Endothelial cell of umbilical vein (primary cell): ENCODE data around the gene CDC42EP5. TPM values are rescaled to one million over a fixed set of nuclear protein-coding genes. Genes with fewer than 3 reads are reported as not detected.
"Not testable (repeated sequence)": the region's sequence is repeated elsewhere in the genome, so short reads cannot be mapped to it uniquely, and the experiment has no call there.

Experiments used
- BruUV-seq: library from RNA; stranded (reverse); fragments of 400-500 nt; replicated peaks from 2 replicates; lab custom pipeline; 2021; lab: Mats Ljungman, UMichigan
- CTCF ChIA-PET: fragments of 300-600, 350-600 bp; sonication (Branson Sonifier 250); formaldehyde crosslinking; loops from one replicate; lab custom pipeline; 2021; ENCODE audit warnings: antibody characterized with exemption, inconsistent platforms; lab: Charles Lee
- POLR2A ChIA-PET: fragments of 300-600, 350-600 bp; sonication (Branson Sonifier 250); formaldehyde crosslinking; loops from one replicate; lab custom pipeline; 2021; ENCODE audit warnings: antibody characterized with exemption, inconsistent platforms; lab: Charles Lee
- DNase-seq: peaks from one replicate; pipeline ENCODE4 v3.0.0-alpha.2; 2011; ENCODE audit warnings: low read depth, low spot score
- FAIRE-seq: peaks from 2 replicates; lab custom pipeline; 2011; peaks lifted over from hg19 to GRCh38; lab: Jason Lieb, UNC
- H2AFZ ChIP-seq: 2 replicates; pipeline ENCODE4 v1.6.0; 2012; ENCODE audit warnings: low read depth, low read length, control low read depth, inconsistent platforms
- H3K27ac ChIP-seq: 2 replicates; pipeline ENCODE4 v1.5.1; 2011; ENCODE audit warnings: low read depth, mild to moderate bottlenecking, control low read depth, low read length, moderate library complexity; ENCODE audit not compliant: insufficient read depth
- H3K27me3 ChIP-seq, 2 experiments: 2 replicates each; pipeline versions ENCODE4 v1.6.0 to v1.6.1; 2011; ENCODE audit warnings: low read length in 2 of 2, mixed read lengths in 1 of 2; ENCODE audit not compliant: control insufficient read depth in 2 of 2, insufficient read depth in 2 of 2
- H3K36me3 ChIP-seq, 2 experiments: 2 replicates in 1 of 2; 3 replicates in 1 of 2; pipeline ENCODE4 v1.5.1; 2011; ENCODE audit warnings: low read length in 2 of 2, mild to moderate bottlenecking in 1 of 2, moderate library complexity in 1 of 2; ENCODE audit not compliant: control insufficient read depth in 2 of 2, insufficient read depth in 2 of 2; ENCODE audit errors: extremely low read depth in 1 of 2
- H3K4me1 ChIP-seq: 3 replicates; pipeline ENCODE4 v1.5.1; 2011; ENCODE audit warnings: mild to moderate bottlenecking, low read length; ENCODE audit not compliant: control insufficient read depth, insufficient read depth; ENCODE audit errors: extremely low read depth
- H3K4me2 ChIP-seq: 2 replicates; pipeline ENCODE4 v1.6.1; 2011; ENCODE audit warnings: low read length, control low read depth, mixed read lengths; ENCODE audit not compliant: insufficient read depth
- H3K4me3 ChIP-seq, 3 experiments: fragments of 200-600 bp in 1 of 3; sonication (generic), shearing (Covaris generic) in 1 of 3; replicated peaks in 1 of 3; 2 replicates each; pipeline ENCODE4 v1.5.1; 2011 to 2016; ENCODE audit warnings: control low read depth in 3 of 3, low read length in 3 of 3, mild to moderate bottlenecking in 2 of 3, inconsistent platforms in 1 of 3, low read depth in 1 of 3, moderate library complexity in 1 of 3; ENCODE audit not compliant: insufficient read depth in 1 of 3
- H3K79me2 ChIP-seq: 2 replicates; pipeline ENCODE4 v1.6.0; 2012; ENCODE audit warnings: low read length, inconsistent platforms; ENCODE audit not compliant: control insufficient read depth, insufficient read depth
- H3K9ac ChIP-seq: replicated peaks from 2 replicates; pipeline ENCODE3; 2011; ENCODE audit warnings: low read length, control low read depth; ENCODE audit not compliant: insufficient read depth; ENCODE audit errors: extremely low read depth
- H3K9me1 ChIP-seq: replicated peaks from 3 replicates; pipeline ENCODE4 v1.6.0; 2011; ENCODE audit warnings: mild to moderate bottlenecking, low read length; ENCODE audit not compliant: control insufficient read depth, insufficient read depth; ENCODE audit errors: extremely low read depth
- H3K9me3 ChIP-seq: replicated peaks from 2 replicates; pipeline ENCODE4 v1.5.1; 2012; ENCODE audit warnings: low read length, inconsistent platforms; ENCODE audit not compliant: control insufficient read depth, insufficient read depth
- H4K20me1 ChIP-seq: replicated peaks from 2 replicates; pipeline ENCODE3; 2011; ENCODE audit warnings: mild to moderate bottlenecking, low read length; ENCODE audit not compliant: control insufficient read depth, insufficient read depth; ENCODE audit errors: extremely low read depth
- EZH2 ChIP-seq: IDR thresholded peaks from 2 replicates; pipeline ENCODE4 v1.6.1; 2012; ENCODE audit warnings: borderline replicate concordance, low read depth, mild to moderate bottlenecking, moderate library complexity, low read length, inconsistent platforms; ENCODE audit not compliant: severe bottlenecking
- FOS ChIP-seq: IDR thresholded peaks from 2 replicates; pipeline ENCODE4 v1.6.1; 2011; ENCODE audit warnings: mild to moderate bottlenecking, low read length, moderate library complexity, borderline replicate concordance; ENCODE audit not compliant: insufficient read depth
- GATA2 ChIP-seq: IDR thresholded peaks from 2 replicates; pipeline ENCODE4 v1.7.0; 2011; ENCODE audit warnings: low read depth, mild to moderate bottlenecking, moderate library complexity, mixed read lengths, low read length; ENCODE audit not compliant: insufficient read length, insufficient read depth
- JUN ChIP-seq: IDR thresholded peaks from 2 replicates; pipeline ENCODE4 v1.6.1; 2011; ENCODE audit warnings: borderline replicate concordance, low read depth; ENCODE audit not compliant: insufficient read length, insufficient read depth
- MAX ChIP-seq: IDR thresholded peaks from 2 replicates; pipeline ENCODE4 v1.6.1; 2011; ENCODE audit not compliant: insufficient read depth, insufficient read length
- MYC ChIP-seq: IDR thresholded peaks from one replicate; pipeline ENCODE4 v1.6.1; 2011; ENCODE audit warnings: mild to moderate bottlenecking, low read depth, low read length
- POLR2A ChIP-seq: IDR thresholded peaks from 2 replicates; pipeline ENCODE4 v1.6.1; 2012; ENCODE audit warnings: low read depth, mild to moderate bottlenecking, control low read depth, low read length
- POLR2AphosphoS5 ChIP-seq: IDR thresholded peaks from 2 replicates; pipeline ENCODE4 v1.6.1; 2012; ENCODE audit warnings: low read depth, mild to moderate bottlenecking, control low read depth, low read length, moderate library complexity; ENCODE audit not compliant: insufficient read depth
- dilution Hi-C: fragments of 300-500 bp; cut with MboI; formaldehyde crosslinking; loops from one replicate; pipeline ENCODE4 v1.15.0; 2019; ENCODE audit warnings: low sequenced_read_pairs; ENCODE audit not compliant: extremely low pct_ligation_motif_present
- intact Hi-C: fragments of 100-400 bp; cut with micrococcal nuclease; formaldehyde crosslinking; loops from one replicate; pipeline ENCODE4 v1.10.0; 2022
- polyA plus RNA-seq, 4 experiments: library from polyadenylated mRNA; depleted of rRNA in 3 of 4; stranded (reverse) in 3 of 4; unstranded in 1 of 4; fragments of >200 nt; gene quantifications; 2 replicates each; pipeline versions ENCODE4 v1.2.1 to v1.2.3, GENCODE V29; 2011 to 2012; ENCODE audit warnings: missing spikeins in 1 of 4
- total RNA-seq: library from RNA; stranded (reverse); gene quantifications from 2 replicates; pipeline ENCODE4 v1.2.3, GENCODE V29; 2021
- TF ChIP-seq, protein P1 (sequence below), 2 donors: IDR thresholded peaks; 1 replicate in 1 of 2; 2 replicates in 1 of 2; pipeline ENCODE4 v1.5.1; 2011; ENCODE audit warnings: low read length in 2 of 2, mild to moderate bottlenecking in 2 of 2, moderate library complexity in 2 of 2, control low read depth in 1 of 2, inconsistent platforms in 1 of 2, low read depth in 1 of 2; ENCODE audit not compliant: insufficient read depth in 1 of 2; ENCODE audit errors: extremely low read depth in 1 of 2

The CDC42EP5 gene
- total and polyA plus RNA-seq, 2 donors (not counting 3 experiments of a cell fraction or from before 2014, with no cell fraction given): 37.3 to 85.5 TPM

DNA sequence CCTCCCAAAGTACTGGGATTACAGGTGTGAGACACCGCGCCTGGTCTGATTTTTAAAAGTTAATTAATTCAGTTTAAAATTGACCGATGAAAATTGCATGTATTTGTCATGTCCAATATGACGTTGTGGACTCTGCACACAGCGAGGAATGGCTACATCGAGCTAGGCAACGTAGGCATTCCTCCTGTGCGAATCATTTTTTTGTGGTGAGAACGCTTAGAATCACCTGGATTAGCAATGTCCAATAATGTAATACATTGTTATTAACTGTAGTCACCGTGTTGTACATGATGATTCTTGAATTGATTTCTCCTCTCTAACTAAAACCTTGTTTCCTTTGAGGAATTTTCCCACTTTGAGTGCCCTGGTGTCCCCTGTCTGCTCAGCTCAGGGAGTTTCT is 33.0 kb upstream of the CDC42EP5 start:
- H3K9me1 ChIP-seq: no peaks in the 10 kb centered on the region
- intact Hi-C loops: no loop called here
- H3K79me2 ChIP-seq: no peaks in the 10 kb centered on the region
- H3K27me3 ChIP-seq: no peaks in the 10 kb centered on the region
- H4K20me1 ChIP-seq: no peaks in the 10 kb centered on the region
- no peak for TF ChIP-seq MYC
- TF ChIP-seq POLR2AphosphoS5: no peak
- no peak for TF ChIP-seq FOS
- TF ChIP-seq JUN: no peak
- no peak for TF ChIP-seq POLR2A
- no peak for TF ChIP-seq GATA2
- TF ChIP-seq, protein P1, sequence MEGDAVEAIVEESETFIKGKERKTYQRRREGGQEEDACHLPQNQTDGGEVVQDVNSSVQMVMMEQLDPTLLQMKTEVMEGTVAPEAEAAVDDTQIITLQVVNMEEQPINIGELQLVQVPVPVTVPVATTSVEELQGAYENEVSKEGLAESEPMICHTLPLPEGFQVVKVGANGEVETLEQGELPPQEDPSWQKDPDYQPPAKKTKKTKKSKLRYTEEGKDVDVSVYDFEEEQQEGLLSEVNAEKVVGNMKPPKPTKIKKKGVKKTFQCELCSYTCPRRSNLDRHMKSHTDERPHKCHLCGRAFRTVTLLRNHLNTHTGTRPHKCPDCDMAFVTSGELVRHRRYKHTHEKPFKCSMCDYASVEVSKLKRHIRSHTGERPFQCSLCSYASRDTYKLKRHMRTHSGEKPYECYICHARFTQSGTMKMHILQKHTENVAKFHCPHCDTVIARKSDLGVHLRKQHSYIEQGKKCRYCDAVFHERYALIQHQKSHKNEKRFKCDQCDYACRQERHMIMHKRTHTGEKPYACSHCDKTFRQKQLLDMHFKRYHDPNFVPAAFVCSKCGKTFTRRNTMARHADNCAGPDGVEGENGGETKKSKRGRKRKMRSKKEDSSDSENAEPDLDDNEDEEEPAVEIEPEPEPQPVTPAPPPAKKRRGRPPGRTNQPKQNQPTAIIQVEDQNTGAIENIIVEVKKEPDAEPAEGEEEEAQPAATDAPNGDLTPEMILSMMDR (IDR thresholded peaks at IDR 0.05; ENCODE audit: extremely low read depth in 1 of 2, insufficient read depth in 1 of 2, low read depth in 1 of 2, low read length in 2 of 2): no peak
- TF ChIP-seq MAX: no peak
- no peak for TF ChIP-seq EZH2
- H2AFZ ChIP-seq: no peak overlapping the region
- H3K9ac ChIP-seq: no peak overlapping the region
- no peaks in the 10 kb centered on the region for H3K36me3 ChIP-seq
- dilution Hi-C loops: no loop called here
- no peaks in the 10 kb centered on the region for H3K4me1 ChIP-seq
- H3K4me2 ChIP-seq: no peak overlapping the region
- no peaks in the 10 kb centered on the region for H3K9me3 ChIP-seq
- CTCF ChIA-PET: no interaction called here
- POLR2A ChIA-PET: no interaction called here
- H3K4me3 ChIP-seq: no peak overlapping the region
- no peak for DNase-seq
- H3K27ac ChIP-seq: no peak overlapping the region
- FAIRE-seq: no peak
- no TSS peak for BruUV-seq

- H3K9me1 ChIP-seq, H3K79me2 ChIP-seq, CTCF ChIA-PET, H3K9me3 ChIP-seq, DNase-seq, FAIRE-seq, H3K4me3 ChIP-seq, H3K4me1 ChIP-seq, H3K4me2 ChIP-seq, H3K27me3 ChIP-seq, intact Hi-C loops, BruUV-seq, H3K36me3 ChIP-seq, POLR2A ChIA-PET, H2AFZ ChIP-seq, H3K9ac ChIP-seq, H3K27ac ChIP-seq, H4K20me1 ChIP-seq, dilution Hi-C loops: not testable (repeated sequence)
Measured at GRCh38 chr19:54505542-54505941, 32.4 kb upstream of the CDC42EP5 start.
